ENCODE results near the gene SELENOS.

The SELENOS gene, protein sequence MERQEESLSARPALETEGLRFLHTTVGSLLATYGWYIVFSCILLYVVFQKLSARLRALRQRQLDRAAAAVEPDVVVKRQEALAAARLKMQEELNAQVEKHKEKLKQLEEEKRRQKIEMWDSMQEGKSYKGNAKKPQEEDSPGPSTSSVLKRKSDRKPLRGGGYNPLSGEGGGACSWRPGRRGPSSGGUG

DNA sequence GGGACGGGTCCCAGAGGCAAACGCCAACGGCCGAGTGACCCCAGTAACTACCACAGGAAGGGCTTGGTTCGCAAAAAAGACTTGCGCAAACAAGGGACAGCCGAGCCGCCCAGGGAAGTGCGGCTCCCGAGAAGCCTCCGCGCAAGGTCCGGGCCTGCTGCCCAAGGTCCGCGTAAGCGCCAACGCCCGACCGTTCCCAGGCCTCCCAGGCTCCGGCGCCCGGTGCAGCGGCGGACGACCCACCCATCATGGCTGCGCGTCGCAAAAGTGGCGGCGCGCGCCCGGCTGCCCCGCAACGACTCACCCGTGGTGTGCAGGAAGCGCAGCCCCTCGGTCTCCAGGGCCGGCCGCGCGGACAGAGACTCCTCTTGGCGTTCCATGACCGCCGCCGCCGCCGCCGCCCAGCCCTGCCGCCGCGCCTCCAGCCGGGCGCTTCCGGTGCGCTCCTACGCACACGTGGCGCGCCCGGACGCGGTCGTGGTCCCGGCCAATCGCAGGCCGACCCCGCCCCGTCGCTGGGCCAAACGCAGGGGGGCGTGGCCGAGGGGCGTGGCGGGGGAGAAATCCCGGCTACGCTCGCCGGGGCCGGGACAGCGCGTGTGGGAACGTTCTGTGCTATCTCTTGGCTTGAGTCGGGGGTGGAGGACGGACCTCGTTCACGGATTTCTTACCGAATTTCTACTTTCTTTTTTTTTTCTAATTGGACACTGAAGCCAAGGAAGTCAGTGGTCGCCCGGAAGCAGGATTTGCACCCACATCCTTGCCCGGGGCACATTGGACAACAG is at the start of gene SELENOS:
SELENOS (minus strand) TSS at position 448 of the 785 bp plus-strand sequence; CDS start at position 380, 68 bp downstream.
- TF ChIP-seq, protein P1, sequence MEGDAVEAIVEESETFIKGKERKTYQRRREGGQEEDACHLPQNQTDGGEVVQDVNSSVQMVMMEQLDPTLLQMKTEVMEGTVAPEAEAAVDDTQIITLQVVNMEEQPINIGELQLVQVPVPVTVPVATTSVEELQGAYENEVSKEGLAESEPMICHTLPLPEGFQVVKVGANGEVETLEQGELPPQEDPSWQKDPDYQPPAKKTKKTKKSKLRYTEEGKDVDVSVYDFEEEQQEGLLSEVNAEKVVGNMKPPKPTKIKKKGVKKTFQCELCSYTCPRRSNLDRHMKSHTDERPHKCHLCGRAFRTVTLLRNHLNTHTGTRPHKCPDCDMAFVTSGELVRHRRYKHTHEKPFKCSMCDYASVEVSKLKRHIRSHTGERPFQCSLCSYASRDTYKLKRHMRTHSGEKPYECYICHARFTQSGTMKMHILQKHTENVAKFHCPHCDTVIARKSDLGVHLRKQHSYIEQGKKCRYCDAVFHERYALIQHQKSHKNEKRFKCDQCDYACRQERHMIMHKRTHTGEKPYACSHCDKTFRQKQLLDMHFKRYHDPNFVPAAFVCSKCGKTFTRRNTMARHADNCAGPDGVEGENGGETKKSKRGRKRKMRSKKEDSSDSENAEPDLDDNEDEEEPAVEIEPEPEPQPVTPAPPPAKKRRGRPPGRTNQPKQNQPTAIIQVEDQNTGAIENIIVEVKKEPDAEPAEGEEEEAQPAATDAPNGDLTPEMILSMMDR (IDR thresholded peaks at IDR 0.05; ENCODE audit: low read depth, low read length, missing control alignments): no peak
- in situ Hi-C loops (cut with HindIII; ENCODE audit: low sequenced_read_pairs): no loop called here
- peak; percentile 57 for DNase-seq (ENCODE audit: low read depth)
- peak within 1 kb of the TSS; percentile 97 for H3K4me3 ChIP-seq (ENCODE audit: low read depth, low read length)

DNA sequence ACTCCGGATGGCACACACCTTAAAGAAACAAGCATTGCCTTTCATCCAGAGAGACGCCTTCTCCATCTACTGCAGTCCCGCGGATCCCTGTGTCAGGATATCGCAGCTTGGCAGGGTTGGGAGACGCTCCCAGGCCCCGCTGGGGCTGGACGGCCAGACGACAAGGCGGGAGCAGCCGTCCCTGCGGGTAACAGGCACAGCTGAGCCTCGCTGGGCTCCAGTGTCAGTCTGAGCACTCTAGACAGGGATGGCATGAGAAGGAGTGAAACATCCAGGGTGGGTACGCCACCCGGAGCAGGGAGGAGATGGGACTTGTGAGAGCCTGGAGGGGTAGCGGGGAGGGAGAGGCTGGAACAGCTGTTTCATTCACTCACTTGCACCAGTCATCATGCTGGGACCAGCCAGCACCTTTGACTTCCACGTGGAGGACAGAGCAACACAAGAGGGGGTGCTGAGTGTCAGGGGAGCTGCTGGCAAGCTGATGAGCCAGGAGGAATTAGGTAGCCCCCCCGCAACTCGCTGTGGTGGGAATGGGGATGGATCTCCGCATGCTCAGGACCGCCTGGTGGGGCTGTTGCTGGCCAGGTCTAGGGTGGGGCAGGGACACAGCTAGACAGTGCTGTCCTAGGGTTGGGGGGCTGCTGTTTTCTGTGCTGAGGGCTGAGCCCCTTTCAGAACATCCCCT is 49.3 kb upstream of the SELENOS start:
- no peak overlapping the region for H3K4me3 ChIP-seq (ENCODE audit: low read depth, low read length)
- in situ Hi-C loops (cut with HindIII; ENCODE audit: low sequenced_read_pairs): no loop called here
- TF ChIP-seq, protein P1 (IDR thresholded peaks at IDR 0.05; ENCODE audit: low read depth, low read length, missing control alignments): no peak
- no peak for DNase-seq (ENCODE audit: low read depth)

DNA sequence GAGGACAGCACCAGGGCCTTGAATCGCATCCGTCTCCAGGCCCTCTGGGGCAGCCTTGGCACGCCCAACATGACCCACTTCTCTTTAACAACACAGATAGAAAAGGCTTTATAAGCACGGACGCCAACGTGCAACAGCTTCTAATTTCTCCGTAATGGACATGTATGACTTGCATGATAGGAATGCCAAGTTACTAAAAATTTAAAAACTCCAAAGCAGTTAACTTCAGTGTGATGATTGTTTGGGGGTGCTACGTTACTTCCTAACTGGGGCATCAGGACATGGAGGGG is 48.7 kb upstream of the SELENOS start:
- TF ChIP-seq, protein P1 (IDR thresholded peaks at IDR 0.05; ENCODE audit: low read depth, low read length, missing control alignments): no peak

DNA sequence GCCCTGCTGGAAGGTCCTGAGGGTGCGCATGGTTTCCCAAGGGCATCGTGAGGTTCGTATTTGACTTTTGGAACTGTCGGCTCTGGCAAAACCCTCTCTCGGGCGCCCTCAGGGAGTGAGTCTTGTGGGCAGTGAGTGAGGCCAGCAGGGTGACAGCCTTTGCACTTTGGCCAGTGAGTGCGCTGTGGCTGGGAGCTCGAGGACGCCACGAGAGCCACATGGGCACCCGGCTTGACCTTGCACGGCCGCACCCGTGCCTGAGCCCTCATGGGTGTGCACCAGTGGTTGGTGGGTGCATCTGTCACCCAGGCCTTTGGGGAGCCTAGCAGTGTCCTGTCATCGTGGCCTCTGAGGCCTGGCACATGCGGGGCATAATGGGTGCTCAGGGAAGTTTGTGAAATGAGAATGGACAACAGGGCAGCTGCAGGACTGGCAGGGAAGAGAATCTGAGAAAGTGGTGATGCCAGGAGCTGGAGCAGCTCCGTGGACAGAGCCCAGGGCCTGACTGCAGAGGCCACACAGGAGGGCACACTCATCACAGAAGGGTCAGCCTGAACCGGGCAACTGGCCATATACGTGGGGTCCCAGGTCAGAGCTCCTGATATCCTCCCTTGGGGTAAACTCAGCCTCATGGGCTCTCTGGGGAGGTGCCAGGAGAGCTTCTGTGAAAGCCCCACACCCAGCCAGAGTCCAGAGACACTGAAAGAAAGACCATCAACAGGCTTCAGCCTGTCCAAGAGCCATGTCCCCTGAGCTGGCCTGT is 48.2 kb upstream of the SELENOS start:
- TF ChIP-seq, protein P1 (IDR thresholded peaks at IDR 0.05; ENCODE audit: low read depth, low read length, missing control alignments): no peak
- no peak for DNase-seq (ENCODE audit: low read depth)
- H3K4me3 ChIP-seq (ENCODE audit: low read depth, low read length): no peak overlapping the region
- in situ Hi-C loops (cut with HindIII; ENCODE audit: low sequenced_read_pairs): no loop called here

More for the DNA sequence above, 48.7 kb upstream of the SELENOS start:
- DNase-seq (ENCODE audit: low read depth): no peak
- no peak overlapping the region for H3K4me3 ChIP-seq (ENCODE audit: low read depth, low read length)
- in situ Hi-C loops (cut with HindIII; ENCODE audit: low sequenced_read_pairs): no loop called here

DNA sequence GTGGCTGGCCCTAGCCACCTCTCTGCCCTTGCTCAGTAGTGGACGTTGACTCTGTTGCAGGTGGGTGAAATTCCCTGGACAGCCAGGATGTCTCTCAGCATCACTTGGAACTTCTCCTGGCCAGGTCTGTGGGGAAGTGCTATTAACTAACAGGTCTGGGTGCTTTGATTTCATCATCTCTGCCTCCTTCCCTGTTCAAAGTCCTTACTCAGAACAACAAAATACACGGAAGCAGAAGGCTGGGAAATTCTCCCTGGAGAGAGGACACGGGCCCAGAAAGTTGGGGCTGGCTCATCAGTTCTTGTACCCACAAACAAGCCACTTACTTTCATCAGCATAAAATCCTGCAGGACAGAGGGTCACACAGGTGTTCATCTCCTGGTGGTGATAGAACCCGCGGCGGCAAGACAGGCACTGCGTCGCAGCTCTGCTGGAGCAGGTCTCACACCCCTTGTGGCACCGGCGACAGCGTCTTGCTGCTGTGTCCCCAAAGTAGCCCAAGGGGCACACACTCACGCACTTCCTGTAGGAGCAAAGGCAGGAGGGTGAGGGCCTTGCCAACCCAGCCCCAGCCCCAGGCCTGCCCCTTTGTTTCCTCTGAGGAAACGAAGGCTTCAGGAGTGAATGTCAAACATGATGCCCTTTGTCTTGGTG is 47.4 kb upstream of the SELENOS start:
- DNase-seq (ENCODE audit: low read depth): no peak
- TF ChIP-seq, protein P1 (IDR thresholded peaks at IDR 0.05; ENCODE audit: low read depth, low read length, missing control alignments): no peak
- in situ Hi-C loops (cut with HindIII; ENCODE audit: low sequenced_read_pairs): no loop called here
- no peak overlapping the region for H3K4me3 ChIP-seq (ENCODE audit: low read depth, low read length)

All from astrocyte of the cerebellum (primary cell).